ENCODE results near the gene KLK15.

The KLK15 gene

DNA sequence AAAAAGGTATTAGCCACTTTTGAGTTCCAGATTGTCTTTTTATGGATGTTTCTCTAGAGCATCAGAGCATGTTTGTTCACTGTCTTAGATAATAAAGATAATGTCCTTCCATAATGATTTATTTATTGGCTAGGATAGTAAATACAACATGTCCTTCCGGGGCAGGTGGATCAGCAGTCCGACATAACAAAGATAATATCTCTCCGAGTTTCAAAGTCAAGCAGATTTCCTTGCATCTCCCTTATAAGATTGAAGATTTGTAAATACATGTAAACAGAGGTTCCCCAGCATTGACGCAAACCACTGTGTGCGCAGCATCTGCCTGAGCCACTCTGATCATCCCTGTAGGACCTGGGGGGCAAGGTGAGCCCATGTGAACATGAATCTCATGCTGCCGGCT is 8.8 kb upstream of the KLK15 start:
- DNase-seq = no peak

DNA sequence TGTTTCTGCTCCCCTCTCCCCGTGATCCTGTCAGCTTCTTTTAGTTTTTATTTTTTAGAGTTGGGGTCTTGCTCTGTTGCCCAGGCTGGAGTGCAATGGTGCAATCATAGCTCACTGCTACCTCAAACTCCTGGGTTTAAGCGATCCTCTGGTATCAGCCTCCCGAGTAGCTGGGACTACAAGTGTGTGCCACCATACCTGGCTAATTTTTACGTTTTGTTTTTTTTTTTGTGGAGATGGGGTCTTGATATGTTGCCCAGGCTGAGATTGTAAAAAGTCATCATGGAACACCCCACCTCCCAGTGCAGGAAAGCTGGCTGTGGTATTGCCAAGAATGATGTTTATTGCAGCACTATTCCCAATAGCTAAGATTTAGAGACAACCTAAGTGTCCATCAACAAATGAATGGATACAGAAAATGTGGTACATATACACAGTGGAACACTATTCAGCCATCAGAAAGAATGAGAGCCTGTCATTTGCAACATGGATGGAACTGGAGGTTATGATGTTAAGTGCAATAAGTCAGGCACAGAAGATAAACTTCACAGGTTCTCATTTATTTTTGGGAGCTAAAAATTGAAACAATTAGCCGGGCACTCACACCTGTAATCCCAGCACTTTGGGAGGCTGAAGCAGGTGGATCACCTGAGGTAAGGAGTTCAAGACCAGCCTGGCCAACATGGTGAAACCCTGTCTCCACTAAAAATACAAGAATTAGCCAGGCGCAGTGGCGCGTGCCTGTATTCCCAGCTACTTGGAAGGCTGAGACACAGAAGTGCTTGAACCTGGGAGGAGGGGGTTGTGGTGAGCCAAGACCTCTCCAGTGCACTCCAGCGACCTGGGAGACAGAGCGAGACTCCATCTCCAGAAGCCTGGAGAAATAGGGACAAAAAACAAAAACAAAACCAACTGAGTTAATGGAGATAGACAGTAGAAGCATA is 6.6 kb upstream of the KLK15 start:
- DNase-seq = no peak

GRCh38 chr19:50838239-50838638 is 4.9 kb upstream of the KLK15 start:
- DNase-seq = no peak

DNA sequence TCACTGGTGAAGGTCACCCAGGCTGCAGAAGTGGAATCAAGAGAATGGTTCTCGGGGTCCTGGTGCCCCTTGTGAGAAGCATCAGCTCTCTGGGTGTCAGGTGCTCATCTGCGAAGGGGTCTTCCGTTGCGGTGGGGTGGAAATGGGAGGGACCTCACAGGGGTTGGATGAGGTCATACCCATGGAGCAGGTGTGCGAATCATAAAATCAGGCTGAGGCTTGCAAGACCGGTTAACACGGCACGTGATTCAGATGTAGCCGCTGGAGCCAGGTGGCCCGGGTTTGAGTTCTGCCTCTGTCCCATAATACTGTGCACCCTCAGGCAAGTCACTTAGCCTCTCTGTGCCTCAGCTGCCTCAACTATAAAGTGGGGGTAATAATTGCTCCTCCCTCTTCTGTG is 3.9 kb upstream of the KLK15 start:
- DNase-seq = no peak

GRCh38 chr19:50836543-50837195 is 3.3 kb upstream of the KLK15 start:
- DNase-seq = no peak

GRCh38 chr19:50835785-50836542 is 2.6 kb upstream of the KLK15 start:
- DNase-seq = peak; percentile 68

GRCh38 chr19:50835103-50835784 is 1.9 kb upstream of the KLK15 start:
- no peak for DNase-seq

DNA sequence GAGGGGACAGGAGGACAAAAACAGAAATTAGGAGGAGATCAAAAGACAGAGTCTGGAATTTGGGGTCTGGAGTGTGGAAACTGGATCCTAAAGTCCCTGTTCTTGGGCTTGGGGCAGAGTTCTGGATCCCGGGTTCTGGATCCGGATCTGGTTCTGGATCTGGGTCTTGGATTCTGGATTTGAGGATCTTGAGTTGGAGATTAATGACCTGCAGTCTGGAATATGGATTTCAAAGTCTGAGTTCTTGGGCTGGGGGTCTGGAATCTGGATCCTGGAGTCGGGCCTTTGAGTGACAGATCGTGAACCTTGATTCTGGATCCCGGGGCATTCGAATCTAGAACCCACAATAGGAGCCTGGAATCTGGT is 411 bp upstream of the KLK15 start:
- no peak for DNase-seq

DNA sequence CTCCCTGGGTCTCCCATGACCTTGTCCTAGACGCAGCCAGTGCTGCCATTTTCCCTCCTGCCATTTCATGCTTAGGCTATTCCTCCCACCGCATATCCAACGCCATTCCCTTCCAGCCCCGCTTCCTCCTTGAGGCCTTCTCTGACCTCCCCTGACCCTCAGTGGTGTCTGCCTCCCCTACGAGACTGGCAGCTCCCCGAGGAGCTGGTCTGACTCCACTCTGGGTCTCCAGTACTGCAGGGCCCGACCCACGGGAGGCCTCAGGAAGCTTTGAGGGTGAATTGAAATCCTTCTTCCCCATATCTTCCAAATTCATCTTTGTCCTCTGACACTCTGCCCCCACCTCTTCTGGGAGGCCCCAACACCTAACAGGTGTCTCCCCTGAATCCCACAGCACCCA is 708 bp downstream of the KLK15 start:
- no peak for DNase-seq

DNA sequence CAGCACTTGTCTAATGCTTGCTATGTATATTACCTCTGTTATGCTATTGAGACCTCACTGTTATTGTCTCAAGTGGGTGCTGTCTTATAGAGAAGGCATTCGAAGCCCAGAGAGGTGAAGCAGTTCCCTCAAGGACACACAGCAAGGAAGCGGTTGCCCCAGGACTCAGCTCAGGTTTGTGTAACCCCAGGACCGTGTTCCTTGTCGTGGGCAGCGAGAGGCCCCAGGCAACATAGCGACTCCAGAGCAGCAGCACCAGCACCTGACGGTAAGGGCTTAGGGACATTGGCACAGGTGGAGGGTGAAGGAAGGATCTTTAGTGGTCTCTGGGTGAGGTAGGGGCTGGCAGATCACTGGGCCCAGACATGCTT is 2.4 kb downstream of the KLK15 start:
- DNase-seq = no peak

DNA sequence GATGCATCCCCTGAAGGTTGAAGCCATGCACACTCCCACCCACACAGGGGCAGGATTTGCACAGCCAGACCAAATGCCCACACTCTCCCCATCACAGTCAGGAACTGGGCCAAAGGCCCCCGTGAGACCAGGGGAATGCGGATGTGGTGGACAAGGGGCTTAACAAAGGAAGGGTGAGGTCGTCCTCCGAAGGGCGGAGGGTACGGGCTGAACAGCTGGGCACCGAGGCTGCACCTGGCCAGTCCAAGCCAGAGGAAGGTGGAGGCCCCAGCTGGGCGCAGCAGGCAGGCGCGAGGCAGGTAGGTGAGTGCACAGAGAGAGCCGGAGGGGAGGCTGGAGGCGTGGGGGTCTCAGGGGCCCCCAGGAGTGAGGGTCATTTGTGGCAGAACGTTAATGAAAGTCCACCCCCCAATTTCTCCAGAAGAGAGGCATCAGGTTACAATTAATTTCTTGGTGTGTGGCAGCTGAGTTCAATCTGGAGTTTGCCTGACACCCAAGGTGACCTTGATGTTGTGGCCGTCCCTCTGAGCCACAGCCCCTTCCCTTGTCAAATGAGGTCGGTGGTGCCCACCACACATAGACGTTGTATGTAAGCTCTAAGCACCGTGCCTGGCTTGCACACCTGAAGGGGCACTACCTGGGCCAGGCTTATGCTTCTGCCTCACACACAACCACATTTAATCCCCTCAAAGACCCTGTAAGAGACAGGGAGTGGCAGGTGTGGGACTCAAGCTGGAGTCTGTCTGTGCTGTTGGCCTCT is 2.9 kb downstream of the KLK15 start:
- no peak for DNase-seq

GRCh38 chr19:50829801-50830200 is 3.6 kb downstream of the KLK15 start:
- no peak for DNase-seq

GRCh38 chr19:50827476-50827875 is 5.9 kb downstream of the KLK15 start:
- no peak for DNase-seq

DNA sequence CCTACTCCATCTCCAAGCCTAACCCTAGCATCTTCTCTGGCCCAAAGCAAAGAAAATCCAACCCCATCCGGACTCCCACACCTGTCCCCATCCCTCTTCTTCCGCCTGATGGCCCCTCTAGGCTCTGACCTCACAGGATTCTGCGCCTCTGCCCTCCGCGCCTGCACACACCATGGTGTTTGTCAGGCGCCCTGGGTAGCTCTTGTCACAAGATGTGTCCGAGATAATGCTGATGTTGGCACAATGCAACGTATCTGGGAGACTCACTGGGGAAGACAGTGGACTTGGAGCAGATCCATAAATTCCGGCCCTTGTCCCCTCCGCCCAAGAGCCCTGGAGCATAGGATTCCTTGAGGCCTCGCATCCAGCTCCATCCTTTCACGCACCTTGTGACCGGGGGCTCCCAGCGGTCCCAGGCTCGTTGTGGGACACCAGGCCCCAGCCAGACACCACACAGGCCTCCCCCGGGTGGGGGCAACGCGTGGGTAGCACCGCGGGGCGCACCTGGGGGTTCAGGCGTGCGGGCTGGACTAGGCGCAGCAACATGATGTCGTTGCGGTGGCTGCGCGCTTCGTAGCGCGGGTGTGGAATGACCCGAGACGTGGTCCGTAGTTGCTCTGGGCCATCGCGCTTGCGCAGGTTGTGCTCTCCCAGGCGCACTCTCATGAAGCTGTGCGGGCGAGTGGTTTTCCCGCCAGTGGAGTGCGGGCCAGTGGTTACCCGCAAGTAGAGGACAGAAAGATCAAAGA is 6.7 kb downstream of the KLK15 start:
- no peak for DNase-seq

DNA sequence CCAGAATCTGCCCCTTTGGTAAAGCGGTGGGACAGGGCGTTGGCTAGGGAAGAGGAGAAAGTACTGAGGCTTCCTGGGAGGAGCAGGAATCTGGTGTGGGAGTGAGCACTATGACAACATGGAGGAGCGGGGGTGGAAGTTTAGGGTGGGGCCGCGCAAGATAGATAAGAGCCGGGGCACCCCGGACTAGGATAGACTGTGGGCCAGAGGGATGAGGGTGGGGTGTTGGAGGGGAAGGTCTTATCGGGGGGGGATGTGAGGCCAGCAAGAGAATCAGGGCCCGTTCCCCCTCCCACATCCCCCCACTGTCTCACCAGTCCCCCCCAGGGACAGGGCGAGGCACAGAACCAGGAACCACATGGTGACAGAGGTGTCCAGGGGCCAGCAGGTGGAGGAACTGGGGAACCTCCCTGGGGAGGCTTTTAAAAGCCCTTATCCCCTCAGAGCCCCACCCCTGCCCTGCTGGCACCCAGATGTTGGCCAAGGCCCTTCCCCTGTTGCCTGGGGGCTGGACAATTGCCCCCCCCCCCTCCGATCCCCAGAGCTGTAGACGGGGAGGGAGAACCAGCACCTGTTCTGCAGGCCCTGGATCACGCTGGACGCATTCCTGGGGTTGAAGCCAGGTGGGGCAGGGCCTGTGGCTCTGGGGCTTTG is 9.9 kb downstream of the KLK15 start, which contains the start of gene KLK1:
Gene KLK1, minus strand, starts transcription at position 399 of the 654 bp plus-strand sequence. Its CDS starts 39 bp downstream, at position 360.
- no peak for DNase-seq

GRCh38 chr19:50822661-50823208 is 10.6 kb downstream of the KLK15 start:
- no peak for DNase-seq

DNA sequence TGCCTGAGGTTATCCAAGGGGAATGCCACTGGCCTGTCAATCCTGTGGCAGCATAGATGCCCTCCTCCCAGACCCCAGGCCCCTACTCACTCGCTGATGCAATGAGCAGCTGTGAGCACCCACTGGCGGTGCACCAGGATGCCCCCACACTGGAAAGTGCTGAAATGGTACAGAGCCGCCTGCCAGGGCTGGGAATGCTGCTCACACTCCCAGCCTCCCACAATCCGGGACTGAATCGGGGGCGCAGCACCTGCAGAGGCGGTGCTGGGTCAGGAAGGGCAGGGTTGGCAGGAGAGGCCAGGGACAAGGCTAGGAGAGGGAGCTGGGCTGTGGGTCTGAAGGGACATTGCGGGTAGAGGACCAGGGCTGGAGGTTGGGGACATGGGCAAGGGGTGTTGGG is 11.8 kb downstream of the KLK15 start:
- no peak for DNase-seq

- no peak for DNase-seq
These were observed 12.1 kb downstream of the KLK15 start for GRCh38 chr19:50821248-50821612.

GRCh38 chr19:50820549-50821247 is 12.7 kb downstream of the KLK15 start:
- no peak for DNase-seq

DNA sequence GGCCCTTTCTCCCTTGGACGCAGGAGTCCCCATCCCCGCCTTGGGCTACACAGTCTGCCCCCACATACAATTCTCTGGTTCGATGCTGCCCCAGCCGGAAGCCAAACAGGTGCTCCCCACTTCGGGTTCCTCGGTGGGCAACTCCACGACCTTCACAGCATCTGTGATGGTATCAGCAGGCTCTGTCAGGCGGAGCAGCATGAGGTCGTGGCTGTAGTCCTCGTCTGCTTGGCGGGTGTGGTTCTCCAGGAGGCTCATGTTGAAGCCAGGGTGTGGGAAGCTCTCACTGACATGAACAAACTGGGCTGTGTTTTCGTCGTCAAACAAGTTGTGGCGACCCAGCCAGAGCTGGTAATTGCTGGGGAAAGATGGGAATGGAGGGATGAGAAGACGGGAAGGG is 13.3 kb downstream of the KLK15 start:
- no peak for DNase-seq
